RWPE2 (cell line): Measurements from ENCODE around the gene HLA-G.

Source experiments
- ATAC-seq: fragments of 200-7000 bp; cut with Tn5 transposase; 3 replicates; pipeline ENCODE4 v1.9.1; 2021; ENCODE audit warnings: low read depth
- DNase-seq: peaks from one replicate; pipeline ENCODE4 v3.0.0-alpha.2; 2020; ENCODE audit warnings: low spot score
- H3K27ac ChIP-seq: fragments of 450-650 bp; 2 replicates; pipeline ENCODE4 v1.5.1; 2017; ENCODE audit warnings: mild to moderate bottlenecking; ENCODE audit not compliant: poor library complexity, severe bottlenecking
- H3K27me3 ChIP-seq: fragments of 250-450 bp; sonication (Bioruptor Pico); 2 replicates; pipeline ENCODE4 v1.5.1; 2021; ENCODE audit warnings: mild to moderate bottlenecking, moderate library complexity; ENCODE audit not compliant: insufficient read depth, poor library complexity, severe bottlenecking
- H3K36me3 ChIP-seq: fragments of 250-450 bp; sonication (Bioruptor Pico); 2 replicates; pipeline ENCODE4 v1.5.1; 2020; ENCODE audit warnings: low read depth, mild to moderate bottlenecking, moderate library complexity
- H3K4me1 ChIP-seq: fragments of 250-450 bp; sonication (Bioruptor Pico); 2 replicates; pipeline ENCODE4 v1.5.1; 2021; ENCODE audit warnings: mild to moderate bottlenecking, moderate library complexity; ENCODE audit not compliant: insufficient read depth, poor library complexity, severe bottlenecking
- H3K4me3 ChIP-seq: fragments of 250-450 bp; sonication (Bioruptor Pico); 2 replicates; pipeline ENCODE4 v1.5.1; 2021; ENCODE audit warnings: mild to moderate bottlenecking, moderate library complexity; ENCODE audit not compliant: severe bottlenecking
- H3K9me3 ChIP-seq: fragments of 250-450 bp; sonication (Bioruptor Pico); 2 replicates; pipeline ENCODE4 v1.5.1; 2021; ENCODE audit warnings: mild to moderate bottlenecking, moderate library complexity; ENCODE audit not compliant: severe bottlenecking
- TF ChIP-seq, protein P1 (sequence below): fragments of 450-650 bp; IDR thresholded peaks from one replicate; pipeline ENCODE4 v1.5.1; 2017; ENCODE audit warnings: mild to moderate bottlenecking, moderate library complexity; ENCODE audit not compliant: poor library complexity, severe bottlenecking

The HLA-G gene

DNA sequence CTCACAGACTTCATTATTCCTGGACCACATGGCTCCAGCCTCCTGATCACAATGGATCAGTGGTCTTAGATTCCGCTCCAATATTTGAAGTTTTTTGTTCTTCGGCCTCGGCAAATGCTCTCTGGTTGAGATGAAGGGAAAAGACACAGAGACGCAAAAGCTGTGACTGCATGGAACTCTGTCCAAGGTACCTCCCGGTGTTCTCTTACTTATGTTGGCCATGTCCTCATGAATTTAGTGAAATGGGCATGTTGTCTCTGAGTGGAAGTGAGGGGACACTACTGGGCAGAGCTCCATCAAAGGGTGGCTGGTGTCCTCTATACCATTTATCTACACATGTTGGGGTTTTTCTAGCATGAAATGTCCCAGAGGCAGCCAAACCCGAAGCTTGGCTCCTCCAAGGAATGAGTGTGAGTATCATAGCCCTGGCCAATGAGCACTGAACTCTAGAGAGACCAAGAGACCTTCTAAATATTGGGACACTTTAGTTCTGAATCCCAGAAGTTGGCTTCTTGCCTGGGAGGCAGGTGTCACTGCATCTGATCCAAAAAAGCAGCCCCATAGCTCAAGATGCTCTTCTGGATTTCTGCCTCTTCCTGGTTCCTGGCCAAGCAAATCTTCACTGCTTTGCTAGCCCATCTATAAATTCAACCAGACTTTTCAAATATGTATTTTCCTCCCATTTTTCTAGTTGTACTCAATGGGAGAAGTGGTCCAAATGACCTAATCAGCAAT lies 34.1 kb downstream of the HLA-G start:
- TF ChIP-seq, protein P1, sequence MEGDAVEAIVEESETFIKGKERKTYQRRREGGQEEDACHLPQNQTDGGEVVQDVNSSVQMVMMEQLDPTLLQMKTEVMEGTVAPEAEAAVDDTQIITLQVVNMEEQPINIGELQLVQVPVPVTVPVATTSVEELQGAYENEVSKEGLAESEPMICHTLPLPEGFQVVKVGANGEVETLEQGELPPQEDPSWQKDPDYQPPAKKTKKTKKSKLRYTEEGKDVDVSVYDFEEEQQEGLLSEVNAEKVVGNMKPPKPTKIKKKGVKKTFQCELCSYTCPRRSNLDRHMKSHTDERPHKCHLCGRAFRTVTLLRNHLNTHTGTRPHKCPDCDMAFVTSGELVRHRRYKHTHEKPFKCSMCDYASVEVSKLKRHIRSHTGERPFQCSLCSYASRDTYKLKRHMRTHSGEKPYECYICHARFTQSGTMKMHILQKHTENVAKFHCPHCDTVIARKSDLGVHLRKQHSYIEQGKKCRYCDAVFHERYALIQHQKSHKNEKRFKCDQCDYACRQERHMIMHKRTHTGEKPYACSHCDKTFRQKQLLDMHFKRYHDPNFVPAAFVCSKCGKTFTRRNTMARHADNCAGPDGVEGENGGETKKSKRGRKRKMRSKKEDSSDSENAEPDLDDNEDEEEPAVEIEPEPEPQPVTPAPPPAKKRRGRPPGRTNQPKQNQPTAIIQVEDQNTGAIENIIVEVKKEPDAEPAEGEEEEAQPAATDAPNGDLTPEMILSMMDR = no peak
- Histone ChIP-seq H3K36me3 (no peaks in the 10 kb centered on the region), H3K27ac (no peak overlapping the region), H3K9me3 (no peaks in the 10 kb centered on the region), H3K4me1 (no peaks in the 10 kb centered on the region), H3K4me3 (no peak overlapping the region), H3K27me3 (peaks cover 29% of the 10 kb centered on the region)
- no peak for ATAC-seq
- no peak for DNase-seq

DNA sequence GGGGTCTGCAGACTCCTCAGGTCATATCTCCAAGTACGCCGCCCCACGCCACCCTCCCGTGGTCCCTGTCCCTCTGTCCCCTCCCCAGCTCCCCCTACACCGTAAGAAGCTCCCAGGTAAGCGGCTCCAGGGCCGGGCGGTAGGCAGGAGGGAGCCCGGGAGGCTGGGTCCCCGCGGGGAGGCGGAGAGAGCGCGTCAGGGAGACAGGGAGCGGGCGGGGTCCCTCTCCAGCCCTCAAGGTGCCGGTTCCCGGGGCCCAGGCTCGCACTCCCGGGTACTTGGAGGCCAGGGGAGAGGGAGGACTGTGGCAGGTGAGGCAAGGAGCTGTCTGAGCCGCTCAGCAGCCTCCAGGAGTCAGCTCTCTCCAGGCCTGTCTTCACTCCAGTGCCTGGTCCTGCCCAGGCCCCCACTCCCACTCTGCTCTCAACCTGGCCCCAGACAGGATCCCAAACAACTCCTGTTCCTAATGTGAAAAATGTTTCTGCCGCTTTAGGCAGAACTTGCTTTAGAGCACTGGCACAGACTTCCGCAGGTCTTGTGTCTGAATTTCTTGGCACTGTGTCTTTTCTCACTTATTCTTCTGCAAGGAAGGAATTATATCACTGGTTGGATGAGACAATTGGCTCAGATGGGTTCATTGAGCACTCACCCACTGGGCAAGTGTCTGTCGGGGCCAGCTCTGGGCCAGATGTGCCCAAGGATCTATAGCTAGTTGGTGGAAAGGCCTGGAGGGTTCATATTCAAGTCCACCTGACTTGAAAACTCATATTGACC lies 36.6 kb downstream of the HLA-G start:
- Histone ChIP-seq H3K36me3 (no peaks in the 10 kb centered on the region), H3K4me1 (no peaks in the 10 kb centered on the region), H3K27me3 (peaks cover 29% of the 10 kb centered on the region), H3K9me3 (no peaks in the 10 kb centered on the region), H3K4me3 (no peak overlapping the region), H3K27ac (no peak overlapping the region)
- ATAC-seq (no peak), DNase-seq (no peak)
- TF ChIP-seq, protein P1 = no peak

DNA sequence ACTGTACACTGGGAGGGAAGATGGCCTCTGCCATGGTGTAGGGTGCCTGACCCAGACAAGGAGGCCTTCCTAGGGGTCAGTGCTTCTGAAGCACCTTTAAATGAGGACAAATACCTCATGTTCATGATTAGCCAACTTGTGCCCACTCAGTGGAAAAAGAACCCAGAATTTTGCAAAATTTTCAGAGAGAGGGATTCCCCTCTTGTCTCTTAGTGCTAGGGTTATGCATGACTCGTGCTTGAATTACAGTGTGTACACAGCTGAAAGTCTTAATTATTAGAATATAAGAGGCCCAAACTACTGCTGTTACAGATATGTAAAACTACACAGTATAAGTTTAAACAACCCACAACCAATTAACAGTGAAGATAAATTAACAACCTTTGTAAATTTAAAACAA lies 38.0 kb downstream of the HLA-G start:
- Histone ChIP-seq H3K27ac (no peak overlapping the region), H3K36me3 (no peaks in the 10 kb centered on the region), H3K4me3 (no peak overlapping the region), H3K27me3 (peaks cover 29% of the 10 kb centered on the region), H3K4me1 (no peaks in the 10 kb centered on the region), H3K9me3 (no peaks in the 10 kb centered on the region)
- ATAC-seq (no peak), DNase-seq (no peak)
- TF ChIP-seq, protein P1 = no peak

DNA sequence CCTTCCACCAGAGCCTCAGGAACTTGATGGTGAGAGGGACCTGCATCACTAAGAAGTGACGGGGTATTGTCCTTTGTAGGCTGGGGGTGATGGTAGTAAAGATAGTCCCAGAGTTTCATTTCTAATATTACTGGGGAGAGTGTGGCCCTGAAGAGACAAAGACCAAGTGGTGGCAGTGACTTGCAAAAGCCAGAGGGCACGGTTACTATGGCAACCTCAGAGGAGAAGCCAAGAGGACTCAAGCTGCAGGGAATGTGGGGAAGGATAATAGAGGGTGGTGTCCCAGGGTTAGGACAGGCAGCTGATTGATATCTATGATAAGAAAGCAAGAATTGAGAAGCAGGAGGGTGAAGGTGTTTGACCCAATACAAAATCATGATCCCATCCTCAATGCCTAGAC lies 42.5 kb downstream of the HLA-G start:
- TF ChIP-seq, protein P1 = no peak
- DNase-seq (no peak), ATAC-seq (no peak)
- peaks cover 10% of the 10 kb centered on the region for H3K27me3 ChIP-seq
- no peak overlapping the region for H3K27ac ChIP-seq
- H3K4me1 ChIP-seq = no peaks in the 10 kb centered on the region
- no peaks in the 10 kb centered on the region for H3K9me3 ChIP-seq
- H3K4me3 ChIP-seq = no peak overlapping the region
- no peaks in the 10 kb centered on the region for H3K36me3 ChIP-seq

DNA sequence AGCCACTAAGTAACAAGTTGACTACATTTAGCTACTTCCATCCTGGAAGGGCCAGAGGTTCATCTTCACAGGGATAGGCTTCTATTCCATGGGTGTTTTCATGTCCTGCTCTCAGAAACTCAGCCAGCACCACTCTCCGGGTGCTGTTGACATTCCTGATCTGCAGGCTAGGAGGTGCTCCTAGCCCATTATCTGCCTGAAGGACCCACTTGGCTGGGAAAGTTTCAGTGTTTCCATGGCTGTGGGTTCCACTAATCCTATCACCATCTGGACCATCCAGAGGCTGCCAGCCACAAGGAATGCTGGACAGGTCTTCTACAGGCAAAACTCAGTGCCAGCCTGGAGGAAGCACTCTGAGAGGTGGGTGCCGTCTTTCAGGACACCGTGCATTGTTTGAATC lies 45.2 kb downstream of the HLA-G start:
- no peak for ATAC-seq
- no peaks in the 10 kb centered on the region for H3K36me3 ChIP-seq
- no peaks in the 10 kb centered on the region for H3K4me1 ChIP-seq
- H3K9me3 ChIP-seq = no peaks in the 10 kb centered on the region
- no peak overlapping the region for H3K27ac ChIP-seq
- H3K27me3 ChIP-seq = no peaks in the 10 kb centered on the region
- no peak for DNase-seq
- TF ChIP-seq, protein P1 = no peak
- no peak overlapping the region for H3K4me3 ChIP-seq
